GM12865 (cell line): ENCODE results near the gene WASL.
A peak's percentile ranks its signal among the peaks of the same experiment; 100 is the strongest.

Experiments used
- DNase-seq: peaks from one replicate; pipeline ENCODE4 v3.0.0; 2010; ENCODE audit warnings: low read depth
- H3K4me3 ChIP-seq: 2 replicates; pipeline ENCODE4 v1.5.1; 2011; ENCODE audit warnings: mild to moderate bottlenecking, low read depth, low read length, control low read depth
- TF ChIP-seq, protein P1 (sequence below): IDR thresholded peaks from 2 replicates; pipeline ENCODE4 v1.5.1; 2011; ENCODE audit warnings: low read length, control low read depth, low read depth, inconsistent platforms; ENCODE audit not compliant: insufficient read depth; ENCODE audit errors: missing control alignments

WASL gene

DNA sequence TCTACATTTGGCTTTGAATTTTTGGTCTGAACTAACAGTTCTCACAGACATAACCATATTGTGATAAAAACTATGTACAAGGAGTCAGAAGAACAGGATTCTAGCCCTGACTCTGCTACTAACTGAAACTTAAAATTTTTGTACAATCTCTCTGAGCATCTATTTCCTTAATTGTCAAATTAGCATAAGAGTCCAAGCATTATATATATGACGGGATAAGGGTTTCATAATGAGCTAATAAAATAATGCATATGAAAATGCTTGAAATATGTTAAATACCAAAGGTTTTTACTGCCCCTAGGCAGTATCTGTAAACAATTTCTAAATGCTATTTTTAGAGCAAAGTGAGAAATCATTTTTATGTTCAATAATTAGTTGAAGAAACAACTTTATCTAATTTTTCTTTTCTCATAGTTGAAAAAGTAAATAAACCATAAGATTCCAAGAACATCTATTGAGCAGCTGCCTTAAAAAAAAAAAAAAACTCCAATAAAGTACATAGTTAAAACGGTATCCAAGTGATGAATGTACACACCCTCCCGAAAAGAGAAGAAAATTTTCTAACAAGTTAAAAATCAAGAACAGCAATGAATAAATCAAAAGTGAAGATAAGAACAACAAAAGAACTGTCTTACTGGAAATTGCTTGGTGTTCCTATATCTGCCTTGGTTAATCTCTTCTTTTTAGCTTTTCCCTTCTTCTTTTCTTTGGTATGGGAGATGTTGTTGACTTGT is 52.7 kb downstream of the WASL start:
- H3K4me3 ChIP-seq: no peak overlapping the region
- no peak for DNase-seq
- TF ChIP-seq, protein P1, sequence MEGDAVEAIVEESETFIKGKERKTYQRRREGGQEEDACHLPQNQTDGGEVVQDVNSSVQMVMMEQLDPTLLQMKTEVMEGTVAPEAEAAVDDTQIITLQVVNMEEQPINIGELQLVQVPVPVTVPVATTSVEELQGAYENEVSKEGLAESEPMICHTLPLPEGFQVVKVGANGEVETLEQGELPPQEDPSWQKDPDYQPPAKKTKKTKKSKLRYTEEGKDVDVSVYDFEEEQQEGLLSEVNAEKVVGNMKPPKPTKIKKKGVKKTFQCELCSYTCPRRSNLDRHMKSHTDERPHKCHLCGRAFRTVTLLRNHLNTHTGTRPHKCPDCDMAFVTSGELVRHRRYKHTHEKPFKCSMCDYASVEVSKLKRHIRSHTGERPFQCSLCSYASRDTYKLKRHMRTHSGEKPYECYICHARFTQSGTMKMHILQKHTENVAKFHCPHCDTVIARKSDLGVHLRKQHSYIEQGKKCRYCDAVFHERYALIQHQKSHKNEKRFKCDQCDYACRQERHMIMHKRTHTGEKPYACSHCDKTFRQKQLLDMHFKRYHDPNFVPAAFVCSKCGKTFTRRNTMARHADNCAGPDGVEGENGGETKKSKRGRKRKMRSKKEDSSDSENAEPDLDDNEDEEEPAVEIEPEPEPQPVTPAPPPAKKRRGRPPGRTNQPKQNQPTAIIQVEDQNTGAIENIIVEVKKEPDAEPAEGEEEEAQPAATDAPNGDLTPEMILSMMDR: no peak

DNA sequence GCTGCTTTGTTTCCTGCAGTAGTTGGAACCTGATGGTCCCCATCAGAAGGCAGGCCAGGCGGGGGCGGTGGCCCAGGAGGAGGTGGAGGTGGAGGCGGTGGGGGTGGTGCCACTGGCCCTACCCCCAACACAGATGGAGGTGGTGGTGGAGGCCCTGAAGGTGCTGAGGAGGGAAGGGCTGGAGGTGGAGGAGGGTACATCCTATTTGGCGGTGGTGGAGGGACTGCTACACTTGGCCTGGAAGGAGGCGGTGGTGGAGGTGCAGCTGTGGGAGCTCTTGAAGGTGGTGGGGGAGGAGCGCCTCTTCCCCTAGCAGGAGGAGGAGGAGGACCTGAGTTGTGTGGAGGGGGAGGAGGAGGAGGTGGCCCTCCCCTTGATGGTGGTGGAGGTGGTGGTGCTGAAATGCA is 56.3 kb downstream of the WASL start:
- TF ChIP-seq, protein P1: no peak
- no peak overlapping the region for H3K4me3 ChIP-seq
- DNase-seq: no peak

DNA sequence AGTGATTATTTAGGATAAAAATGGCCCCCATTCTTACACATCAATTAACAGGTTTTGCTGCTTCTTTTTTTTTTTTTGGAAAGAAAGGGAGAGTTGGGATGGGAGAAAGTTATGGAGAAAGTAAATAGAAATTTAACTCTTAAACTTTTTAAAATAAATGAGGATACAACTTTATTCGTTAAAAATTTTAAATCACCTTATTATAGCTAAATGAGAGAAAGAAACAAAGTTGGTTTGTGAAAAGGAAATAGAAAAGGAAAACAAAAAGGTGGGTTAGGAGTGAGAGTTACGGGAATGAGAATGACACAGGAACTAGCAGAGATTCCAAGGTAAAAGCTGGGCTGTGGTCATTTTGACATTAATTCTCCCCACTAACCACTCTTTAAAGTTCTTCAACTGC is 58.3 kb downstream of the WASL start:
- DNase-seq: no peak
- no peak overlapping the region for H3K4me3 ChIP-seq
- TF ChIP-seq, protein P1: no peak

DNA sequence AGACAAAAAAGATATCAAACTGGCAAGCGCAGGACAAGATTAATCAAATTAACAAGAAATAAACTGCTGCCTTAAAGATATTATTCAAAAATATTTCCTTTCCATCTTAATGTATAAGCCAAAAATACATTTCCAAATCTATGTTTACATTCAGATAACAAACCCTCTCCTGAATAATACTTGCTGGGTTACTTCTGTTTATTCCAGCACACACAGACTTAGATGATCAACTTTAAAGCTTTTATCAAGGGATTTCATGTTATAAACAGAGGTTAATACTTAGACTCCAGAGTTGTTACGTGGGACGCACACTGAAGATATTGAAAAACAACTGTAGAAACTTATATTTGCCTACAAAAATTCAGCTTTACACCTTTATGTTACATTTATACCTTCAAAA is 59.6 kb downstream of the WASL start:
- no peak for DNase-seq
- TF ChIP-seq, protein P1: no peak
- H3K4me3 ChIP-seq: no peak overlapping the region

DNA sequence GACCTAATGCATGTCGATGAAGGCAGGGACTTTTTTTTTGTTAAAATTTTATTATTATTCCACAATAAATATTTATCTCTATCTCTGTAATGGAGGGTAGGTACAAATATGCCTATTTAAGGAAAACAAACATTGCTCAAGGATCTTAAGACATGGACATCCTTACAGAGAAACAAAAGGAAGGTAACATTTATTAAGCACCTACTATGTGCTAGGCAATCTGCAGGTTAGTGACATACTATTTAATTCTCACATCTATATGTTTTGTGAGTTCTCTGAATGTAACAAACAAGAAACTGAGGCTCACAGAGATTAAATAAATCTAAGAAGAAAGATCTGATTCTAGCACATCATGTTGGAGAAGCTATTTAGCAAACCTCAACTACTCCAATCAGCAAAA is 61.1 kb downstream of the WASL start:
- TF ChIP-seq, protein P1: no peak
- H3K4me3 ChIP-seq: no peak overlapping the region
- DNase-seq: no peak

DNA sequence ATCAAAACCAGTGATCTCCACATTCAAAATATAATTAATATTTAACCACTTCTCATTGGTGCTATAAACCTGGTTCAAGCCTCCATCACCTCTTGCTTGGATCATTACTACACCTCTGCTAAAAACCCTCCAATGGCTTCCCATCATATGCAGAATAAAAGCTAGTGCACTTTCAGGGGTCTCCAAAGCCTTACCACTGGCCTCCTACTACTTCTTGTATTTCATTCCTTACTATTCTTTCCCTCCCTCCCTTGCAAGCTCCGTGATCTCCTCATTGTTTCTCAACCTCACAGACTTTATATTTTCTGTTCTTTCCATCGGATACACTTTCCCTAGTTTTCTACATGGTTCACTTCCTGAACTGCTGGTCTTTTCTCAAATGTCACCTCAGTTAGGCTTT is 61.6 kb downstream of the WASL start:
- DNase-seq: no peak
- no peak overlapping the region for H3K4me3 ChIP-seq
- TF ChIP-seq, protein P1: no peak

DNA sequence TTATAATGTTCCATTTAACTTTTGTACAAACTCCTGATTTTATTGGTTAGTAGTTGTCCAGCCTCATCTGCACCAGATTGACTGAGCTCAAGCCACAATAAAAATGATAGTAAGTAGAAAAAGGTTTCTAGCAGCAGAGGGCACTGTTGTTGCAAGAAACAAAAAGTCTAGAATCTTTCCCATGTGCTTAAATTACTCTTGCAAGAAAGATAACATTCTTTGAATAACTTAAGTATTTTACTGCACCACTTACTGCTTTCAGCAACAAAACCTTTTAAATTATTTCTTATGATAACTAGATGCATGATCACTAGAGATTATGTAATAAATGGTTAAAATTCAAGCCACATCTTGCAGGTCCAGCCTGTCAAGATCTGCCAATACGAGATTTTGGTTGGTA is 66.1 kb downstream of the WASL start:
- no peak overlapping the region for H3K4me3 ChIP-seq
- peak; percentile 58 for DNase-seq
- TF ChIP-seq, protein P1: peak; percentile 36
